Midbrain (tissue), 1 donor: ENCODE measurements around the gene GCNT2.
"Not testable (repeated sequence)": the region's sequence is repeated elsewhere in the genome, so short reads cannot be mapped to it uniquely, and the experiment has no call there.

Experiments used
- DNase-seq: peaks from one replicate; lab custom pipeline; 2025; lab: John Stamatoyannopoulos, UW

GCNT2 gene

DNA sequence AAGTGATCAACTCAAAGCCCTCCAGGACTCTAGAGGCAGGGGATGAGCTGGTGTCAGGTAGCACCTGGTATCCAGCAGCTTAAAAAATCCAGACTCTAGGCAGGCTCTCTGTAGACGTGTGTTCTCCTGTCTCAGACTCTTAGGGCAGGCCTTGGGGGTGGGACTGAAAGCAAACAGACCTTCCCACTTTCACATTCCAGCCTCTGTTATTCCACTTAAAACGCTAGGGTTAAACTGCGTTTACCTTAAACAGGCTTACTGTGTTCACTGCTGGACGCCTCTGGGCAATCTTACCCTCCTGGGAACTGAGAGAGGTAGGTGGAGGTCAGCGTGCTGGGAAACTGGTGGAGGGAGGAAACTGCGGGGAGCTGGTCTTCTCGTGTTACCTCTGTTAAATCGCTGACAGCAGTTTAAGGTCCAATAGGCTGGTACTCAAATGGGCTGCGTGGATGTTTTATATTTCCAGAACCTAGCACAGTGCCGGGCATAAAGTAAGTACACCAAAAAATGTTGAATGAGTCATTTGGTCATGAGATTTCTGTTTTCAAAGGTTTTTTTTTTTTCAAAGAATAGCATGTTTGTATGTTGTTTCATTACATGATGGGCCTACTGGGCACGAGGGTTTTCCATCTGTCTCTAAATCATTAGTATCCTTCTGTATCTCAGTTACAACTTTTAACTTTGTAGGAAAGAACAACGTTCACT lies at the start of gene GCNT2:
Gene GCNT2, plus strand, starts transcription at position 248 of the 705 bp plus-strand sequence. CDS start 7,561 bp downstream, outside the sequence.
- DNase-seq = no peak

DNA sequence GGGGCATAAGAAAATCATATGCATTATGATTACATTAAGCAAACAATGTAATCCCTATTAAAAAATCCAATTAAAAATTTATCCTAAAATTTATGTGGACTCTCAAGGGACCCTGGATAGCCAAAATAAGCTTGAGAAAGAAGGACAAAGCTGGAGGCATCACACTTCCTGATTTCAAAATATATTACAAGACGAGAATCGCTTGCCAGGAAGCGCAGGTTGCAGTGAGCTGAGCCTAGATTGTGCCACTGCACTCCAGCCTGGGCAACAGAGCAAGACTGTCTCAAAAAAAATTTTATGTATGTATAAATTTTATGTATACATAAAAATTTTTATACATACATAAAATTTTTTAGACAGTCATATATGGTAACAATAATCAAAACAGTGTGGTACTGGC lies 48.5 kb upstream of the GCNT2 start:
- no peak for DNase-seq

GRCh38 chr6:10478187-10479040 lies 42.7 kb upstream of the GCNT2 start:
- no peak for DNase-seq

GRCh38 chr6:10479939-10480700 lies 41.0 kb upstream of the GCNT2 start:
- DNase-seq = no peak

GRCh38 chr6:10481101-10481500 lies 40.0 kb upstream of the GCNT2 start:
- DNase-seq = no peak

- DNase-seq = no peak
Measured at GRCh38 chr6:10482636-10483257, 38.4 kb upstream of the GCNT2 start.

DNA sequence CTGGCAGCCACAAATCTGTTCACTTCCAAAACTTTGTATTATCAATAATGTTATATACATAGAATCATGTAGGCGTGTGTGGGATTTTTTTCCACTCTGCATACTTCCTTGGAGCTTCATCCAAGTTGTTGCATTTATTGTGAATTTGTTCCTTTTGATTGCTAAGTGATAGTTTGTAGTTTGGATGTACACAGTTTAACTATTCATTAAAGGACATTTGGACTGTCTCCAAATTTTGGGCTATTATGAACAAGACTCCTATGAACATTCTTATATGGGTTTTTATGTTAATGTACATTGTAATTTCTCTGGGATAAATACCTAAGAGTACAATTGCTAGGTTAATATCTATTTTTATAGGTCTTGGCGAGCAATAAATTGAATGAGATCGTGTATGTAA lies 36.2 kb upstream of the GCNT2 start:
- DNase-seq = no peak

- no peak for DNase-seq
Measured at GRCh38 chr6:10485406-10485805, 35.7 kb upstream of the GCNT2 start.

GRCh38 chr6:10486215-10486614 lies 34.9 kb upstream of the GCNT2 start:
- no peak for DNase-seq

DNA sequence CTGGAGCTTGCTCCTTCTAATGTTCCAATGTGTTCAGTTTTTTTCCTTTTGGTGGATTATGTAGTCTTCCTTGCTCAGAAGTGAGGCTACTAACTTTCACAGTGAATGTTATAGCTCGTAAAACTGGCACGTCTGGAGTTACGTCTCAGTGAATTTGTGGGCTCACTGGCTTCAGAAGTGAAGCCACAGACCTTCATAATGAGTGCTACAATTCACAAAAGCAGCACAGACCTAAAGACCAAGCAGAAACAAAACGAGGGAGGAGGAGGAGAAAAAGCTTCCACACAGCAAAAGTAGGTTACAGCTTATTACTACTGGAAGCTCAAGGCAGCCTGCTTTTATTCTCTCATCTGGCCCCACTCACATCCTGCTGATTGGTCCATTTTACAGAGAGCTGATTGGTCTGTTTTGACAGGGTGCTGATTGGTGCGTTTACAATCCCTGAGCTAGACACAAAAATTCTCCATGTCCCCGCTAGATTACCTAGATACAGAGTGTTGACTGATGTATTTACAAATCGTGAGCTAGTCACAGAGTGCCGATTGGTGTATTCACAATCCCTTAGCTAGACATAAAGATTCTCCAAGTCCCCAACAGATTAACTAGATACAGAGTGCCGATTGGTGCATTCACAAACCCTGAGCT lies 34.1 kb upstream of the GCNT2 start:
- DNase-seq = not testable (repeated sequence)

DNA sequence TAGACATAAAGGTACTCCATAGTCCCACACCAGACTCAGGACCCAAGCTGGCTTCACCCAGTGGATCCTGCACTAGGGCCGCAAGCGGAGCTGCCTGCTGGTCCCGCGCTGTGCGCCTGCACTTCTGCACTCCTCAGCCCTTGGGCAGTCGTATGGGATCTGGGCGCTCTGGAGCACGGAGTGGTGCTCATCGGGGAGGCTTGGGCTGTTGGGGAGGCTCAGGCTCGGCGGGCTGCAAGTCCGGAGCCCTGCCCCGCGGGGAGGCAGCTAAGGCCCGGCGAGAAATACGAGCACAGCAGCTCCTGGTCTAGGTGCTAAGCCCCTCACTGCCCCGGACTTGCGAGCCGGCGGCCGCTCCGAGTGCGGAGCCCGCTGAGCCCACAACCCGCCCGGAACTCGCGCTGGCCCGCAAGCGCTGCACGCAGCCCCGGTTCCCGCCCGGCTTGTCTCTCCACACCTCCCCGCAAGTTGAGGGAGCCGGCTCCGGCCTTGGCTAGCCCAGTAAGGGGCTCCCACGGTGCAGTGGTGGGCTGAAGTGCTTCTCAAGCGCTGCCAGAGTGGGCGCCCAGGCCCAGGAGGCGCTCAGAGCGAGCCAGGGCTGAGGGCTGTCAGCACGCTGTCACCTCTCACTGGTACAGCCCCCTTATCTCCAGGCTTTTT lies 33.4 kb upstream of the GCNT2 start:
- DNase-seq = no peak

DNA sequence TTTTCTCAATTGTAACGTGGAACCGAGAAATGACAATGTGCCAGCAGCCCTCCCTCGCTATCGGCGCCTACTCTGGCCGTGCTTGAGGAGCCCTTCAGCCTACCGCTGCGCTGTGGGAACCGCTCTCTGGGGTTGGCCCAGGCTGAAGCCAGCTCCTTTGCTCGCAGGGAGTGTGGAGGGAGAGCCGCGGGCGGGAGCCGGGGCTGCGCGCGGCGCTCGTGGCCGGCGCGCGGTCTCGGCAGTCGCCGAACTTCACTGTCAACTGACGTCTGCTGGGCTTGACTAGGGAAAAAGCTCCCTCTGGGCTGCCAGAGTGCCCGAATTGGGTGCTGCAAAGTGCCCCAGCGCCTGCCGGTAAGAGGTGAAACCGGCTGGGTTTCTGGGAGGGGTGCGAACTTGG lies 29.7 kb upstream of the GCNT2 start:
- no peak for DNase-seq

DNA sequence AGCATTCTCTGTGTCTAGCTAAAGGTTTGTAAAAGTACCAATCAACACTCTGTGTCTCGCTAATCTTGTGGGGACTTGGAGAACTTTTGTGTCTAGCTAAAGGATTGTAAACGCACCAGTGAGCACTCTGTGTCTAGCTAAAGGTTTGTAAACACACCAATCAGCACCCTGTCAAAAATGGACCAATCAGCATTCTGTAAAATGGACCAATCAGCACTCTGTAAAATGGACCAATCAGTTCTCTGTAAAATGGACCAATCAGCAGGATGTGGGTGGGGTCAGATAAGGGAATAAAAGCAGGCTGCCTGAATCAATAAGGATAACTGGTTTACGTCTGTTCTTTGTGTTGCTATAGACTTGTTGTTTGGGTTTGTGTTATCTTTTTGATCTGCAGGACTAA lies 29.2 kb upstream of the GCNT2 start:
- not testable (repeated sequence) for DNase-seq

DNA sequence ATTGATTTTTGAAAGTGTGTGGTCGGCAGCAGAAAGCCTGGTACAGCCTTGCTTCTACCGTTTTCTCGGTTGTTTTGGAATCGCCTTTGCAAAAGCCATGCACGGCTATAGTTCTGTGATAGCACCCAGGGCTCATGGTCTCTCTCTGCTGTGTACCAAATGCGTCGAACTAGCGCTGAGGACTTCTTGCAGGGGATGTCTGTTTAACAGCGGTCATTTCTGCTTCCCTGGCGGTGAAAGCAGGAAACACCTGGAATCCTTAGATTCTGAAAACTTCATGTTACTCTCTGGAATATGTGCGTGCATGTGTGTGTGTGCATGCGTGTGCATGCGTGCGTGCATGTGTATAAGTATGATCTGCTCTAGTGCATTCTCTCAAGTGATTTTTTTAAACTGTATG lies 26.1 kb upstream of the GCNT2 start:
- no peak for DNase-seq

DNA sequence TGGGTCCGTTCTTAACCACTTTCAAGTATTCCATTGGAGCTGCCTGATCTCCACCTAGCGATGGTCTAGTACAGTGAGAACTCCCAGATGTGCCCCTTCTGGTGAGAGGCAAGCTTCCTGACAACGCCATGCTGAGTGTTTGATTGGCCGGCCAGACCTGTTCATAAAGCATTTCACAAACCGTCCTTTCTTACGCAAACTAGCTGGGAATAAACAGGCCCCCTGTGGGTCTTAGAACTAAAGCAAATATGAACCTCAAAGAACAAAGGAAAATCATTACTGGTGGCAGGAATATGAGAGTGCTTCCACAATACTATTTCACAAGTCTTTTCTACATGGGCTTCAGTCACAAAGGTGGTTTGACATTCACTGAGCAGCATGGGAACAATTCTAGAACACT lies 15.6 kb upstream of the GCNT2 start:
- DNase-seq = no peak

- no peak for DNase-seq
Measured at GRCh38 chr6:10507298-10507697, 13.9 kb upstream of the GCNT2 start.

- no peak for DNase-seq
Measured at GRCh38 chr6:10507715-10508114, 13.4 kb upstream of the GCNT2 start.

- DNase-seq = peak; percentile 36
Measured at GRCh38 chr6:10510592-10511367, 10.4 kb upstream of the GCNT2 start.

- no peak for DNase-seq
Measured at GRCh38 chr6:10511477-10511876, 9.7 kb upstream of the GCNT2 start.

DNA sequence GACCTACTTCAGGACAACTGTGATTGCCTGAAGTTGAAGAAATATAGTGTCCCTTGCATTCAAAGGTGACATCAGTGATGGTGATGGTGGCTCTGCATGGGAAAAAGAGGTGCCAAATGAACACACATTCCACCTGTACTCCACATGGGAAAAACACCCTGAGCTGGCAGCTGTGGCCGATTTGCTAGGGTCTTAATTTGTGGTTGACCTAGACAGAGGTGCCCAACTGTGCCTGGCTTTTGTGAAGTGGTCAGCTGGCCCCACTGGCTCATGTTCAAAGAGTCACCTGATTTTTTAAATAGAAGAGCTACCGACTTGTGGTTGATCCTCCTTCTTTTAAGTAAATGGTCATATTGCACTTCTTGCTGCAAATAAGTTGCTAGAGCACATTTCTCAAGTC lies 7.6 kb upstream of the GCNT2 start:
- DNase-seq = no peak
